BLaER1 treated with 17β-estradiol and CSF1 and Interleukin-3, amounts not matched to agents 10 nM and 100 nM (cell line): Measurements from ENCODE around the gene RAB10.

Experiments
- H3K27ac ChIP-seq, 11 experiments: shearing (Covaris generic); formaldehyde crosslinking; 2 replicates each; pipeline ENCODE4 v1.8.1; 2022
- H3K27me3 ChIP-seq, 11 experiments: shearing (Covaris generic); formaldehyde crosslinking; 2 replicates each; pipeline ENCODE4 v1.8.1; 2022
- H3K36me3 ChIP-seq, 11 experiments: shearing (Covaris generic); formaldehyde crosslinking; 2 replicates each; pipeline ENCODE4 v1.8.1; 2022
- H3K4me1 ChIP-seq, 10 experiments: shearing (Covaris generic); formaldehyde crosslinking; 2 replicates each; pipeline ENCODE4 v1.8.1; 2022
- H3K4me2 ChIP-seq, 11 experiments: shearing (Covaris generic); formaldehyde crosslinking; 2 replicates each; pipeline ENCODE4 v1.8.1; 2022
- H3K4me3 ChIP-seq, 10 experiments: shearing (Covaris generic); formaldehyde crosslinking; 2 replicates each; pipeline ENCODE4 v1.8.1; 2022
- H3K9ac ChIP-seq, 11 experiments: shearing (Covaris generic); formaldehyde crosslinking; 2 replicates each; pipeline ENCODE4 v1.8.1; 2022
- H3K9me3 ChIP-seq, 11 experiments: shearing (Covaris generic); formaldehyde crosslinking; replicated peaks in 1 of 11; 2 replicates each; pipeline ENCODE4 v1.8.1; 2022
- H4K20me1 ChIP-seq, 11 experiments: shearing (Covaris generic); formaldehyde crosslinking; 2 replicates each; pipeline ENCODE4 v1.8.1; 2022
- Cebpa-rat ChIP-seq, 11 experiments: shearing (Covaris generic); IDR thresholded peaks; 2 replicates each; pipeline ENCODE4 v1.8.1; 2022

The RAB10 gene

GRCh38 chr2:26169226-26169625 is 135.3 kb downstream of the RAB10 start:
- Histone ChIP-seq H3K27ac (no peak overlapping the region), H3K4me1 (peaks cover 0 to 4% (median 0%) of the 10 kb centered on the region in 10 experiments; a peak in 3 of 20 replicates), H3K4me3 (no peak overlapping the region), H3K9me3 (peaks cover 0 to 10% (median 0%) of the 10 kb centered on the region in 11 experiments; a peak in 3 of 22 replicates), H3K9ac (no peak overlapping the region), H3K27me3 (peaks cover 27 to 49% (median 44%) of the 10 kb centered on the region in 11 experiments), H3K4me2 (no peak overlapping the region), H4K20me1 (peaks cover 0 to 15% (median 0%) of the 10 kb centered on the region in 11 experiments; a peak in 4 of 22 replicates), H3K36me3 (no peaks in the 10 kb centered on the region)
- TF ChIP-seq Cebpa-rat (IDR thresholded peaks at IDR 0.05) = no peak

DNA sequence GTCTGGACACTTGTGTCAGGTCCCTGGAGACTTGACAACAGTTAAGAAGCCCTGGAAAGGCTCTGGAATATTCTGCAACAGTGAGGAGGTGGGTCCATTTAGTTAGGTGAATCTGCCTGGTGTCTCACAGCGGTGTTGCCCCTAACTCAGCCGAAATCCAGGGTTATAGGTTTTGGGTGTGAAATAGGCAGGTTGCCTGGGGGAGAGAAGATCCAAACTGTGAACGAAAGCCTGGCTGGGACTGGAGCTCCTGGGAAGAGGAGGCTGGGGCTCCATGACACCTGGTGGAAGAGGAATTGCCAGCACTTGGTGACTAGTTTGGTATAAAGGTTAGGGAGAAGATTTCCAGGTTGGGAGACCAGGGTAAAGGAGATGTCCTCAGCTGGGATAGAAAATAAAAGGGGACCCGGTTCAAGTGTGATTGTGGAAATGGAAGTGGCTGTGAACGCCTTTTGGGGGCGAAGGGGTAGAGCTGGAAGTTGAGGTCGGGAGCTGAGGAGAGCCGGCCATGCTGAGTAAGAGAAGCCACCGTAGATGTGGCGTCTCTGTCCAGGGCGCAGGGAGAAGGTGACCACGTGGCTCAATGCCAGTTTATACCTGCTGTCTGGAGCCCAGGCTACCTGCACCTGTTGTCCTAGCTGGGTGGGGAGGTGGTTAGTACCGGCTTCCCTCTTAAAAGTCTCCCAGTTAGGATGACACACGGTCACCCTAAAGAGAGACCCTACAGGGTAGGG is 136.0 kb downstream of the RAB10 start:
- Histone ChIP-seq H3K27me3 (peaks cover 33 to 55% (median 50%) of the 10 kb centered on the region in 11 experiments), H3K4me1 (peaks cover 0 to 4% (median 0%) of the 10 kb centered on the region in 10 experiments; a peak in 3 of 20 replicates), H3K4me3 (no peak overlapping the region), H3K27ac (no peak overlapping the region), H3K4me2 (no peak overlapping the region), H4K20me1 (peaks cover 0 to 21% (median 0%) of the 10 kb centered on the region in 11 experiments; a peak in 4 of 22 replicates), H3K9ac (no peak overlapping the region), H3K36me3 (no peaks in the 10 kb centered on the region), H3K9me3 (peaks cover 0 to 10% (median 0%) of the 10 kb centered on the region in 11 experiments; a peak in 3 of 22 replicates)
- TF ChIP-seq Cebpa-rat (IDR thresholded peaks at IDR 0.05) = no peak

DNA sequence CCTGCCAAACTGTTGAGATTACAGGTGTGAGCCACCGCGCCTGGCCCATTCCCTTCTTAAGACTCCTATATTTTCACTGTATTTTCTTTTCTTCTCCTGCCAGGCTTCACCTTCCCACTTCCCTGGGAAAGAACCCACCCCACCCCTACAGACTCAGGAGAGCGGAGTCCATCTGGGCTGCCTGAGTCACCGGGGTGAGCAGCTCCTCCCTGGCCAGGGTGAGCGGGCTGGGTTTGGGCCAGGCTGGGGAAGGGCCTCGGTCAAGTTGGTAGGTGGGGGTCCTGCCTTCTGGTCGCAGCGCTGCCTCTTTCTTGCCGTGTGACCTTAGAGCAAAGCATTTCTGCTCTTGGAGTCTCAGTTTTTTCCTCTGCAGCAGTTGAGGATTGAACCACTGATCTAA is 136.9 kb downstream of the RAB10 start:
- Histone ChIP-seq H3K36me3 (no peaks in the 10 kb centered on the region), H3K27me3 (peaks cover 43 to 65% (median 59%) of the 10 kb centered on the region in 11 experiments), H3K9ac (no peak overlapping the region), H4K20me1 (peaks cover 0 to 28% (median 0%) of the 10 kb centered on the region in 11 experiments; a peak in 8 of 22 replicates), H3K9me3 (peaks cover 0 to 10% (median 0%) of the 10 kb centered on the region in 11 experiments; a peak in 3 of 22 replicates), H3K4me3 (no peak overlapping the region), H3K27ac (no peak overlapping the region), H3K4me2 (no peak overlapping the region), H3K4me1 (peaks cover 0 to 4% (median 0%) of the 10 kb centered on the region in 10 experiments; a peak in 3 of 20 replicates)
- TF ChIP-seq Cebpa-rat (IDR thresholded peaks at IDR 0.05) = no peak

- Histone ChIP-seq H3K4me2 (peak overlapping the region in 2 of 11 experiments; percentile 28 to 42; a peak in 4 of 22 replicates), H3K4me3 (peak overlapping the region in 1 of 10 experiments; percentile 46; a peak in 3 of 20 replicates)
Observed at GRCh38 chr2:26172189-26172870, 138.4 kb downstream of the RAB10 start.

DNA sequence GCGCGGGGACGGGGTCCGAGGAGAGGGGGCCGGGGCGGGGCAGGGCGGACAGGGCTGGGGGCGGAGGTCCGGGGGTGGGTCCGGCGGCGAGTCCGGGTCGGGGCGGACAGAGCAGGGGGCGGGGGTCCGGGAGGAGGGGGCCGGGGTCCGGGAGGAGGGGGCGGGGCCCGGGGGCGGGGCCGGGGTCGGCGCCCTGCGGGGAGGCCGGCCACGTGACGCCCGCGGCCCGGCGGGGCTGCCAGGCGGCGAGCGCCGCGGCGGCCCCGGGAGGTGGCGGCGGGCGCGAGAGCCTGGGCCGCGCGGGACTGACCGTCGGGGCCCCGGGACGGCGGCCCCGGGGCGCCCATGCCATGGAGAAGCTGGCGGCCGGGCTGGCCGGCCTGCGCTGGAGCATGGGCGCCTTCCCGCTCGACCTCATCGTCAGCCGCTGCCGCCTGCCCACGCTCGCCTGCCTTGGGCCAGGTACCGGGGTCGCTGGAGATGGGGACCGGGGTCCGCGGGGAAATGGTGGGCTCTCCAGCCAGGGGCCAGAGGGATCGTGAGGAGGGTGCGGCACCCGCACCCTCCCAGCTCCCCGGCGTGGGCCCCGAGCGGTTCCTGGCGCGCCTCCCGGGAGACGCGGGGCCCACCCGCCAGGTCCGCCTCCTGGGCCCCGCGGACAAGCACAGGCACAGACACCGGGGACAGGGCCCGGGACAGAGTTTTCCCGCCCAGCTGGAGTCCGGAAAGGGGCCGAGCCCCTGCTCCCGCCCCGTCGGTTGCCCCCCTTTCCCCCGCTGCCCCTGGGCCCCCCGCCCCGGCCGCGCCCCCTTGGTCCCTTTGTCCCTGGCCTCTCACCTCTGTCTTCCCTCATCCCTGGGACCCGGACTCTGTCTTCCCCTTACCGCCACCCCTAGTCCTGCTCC is 139.2 kb downstream of the RAB10 start, which contains the start of gene GAREM2:
GAREM2 (plus strand) TSS at position 218 of the 905 bp plus-strand sequence; CDS start at position 351, 133 bp downstream.
- Histone ChIP-seq H3K4me1 (peaks cover 0 to 4% (median 0%) of the 10 kb centered on the region in 10 experiments; a peak in 3 of 20 replicates), H3K4me2 (peak within 1 kb of the TSS; percentile 87 to 97 (median 93)), H3K4me3 (peak within 1 kb of the TSS; percentile 49 to 69 (median 60)), H3K9ac (peak within 1 kb of the TSS; percentile 49 to 79 (median 69); a peak in 21 of 22 replicates), H3K36me3 (no peaks in the 10 kb centered on the region), H3K27me3 (peaks cover 53 to 88% (median 81%) of the 10 kb centered on the region in 11 experiments), H3K9me3 (peaks cover 0 to 10% (median 0%) of the 10 kb centered on the region in 11 experiments; a peak in 3 of 22 replicates), H3K27ac (no peak within 1 kb of the TSS), H4K20me1 (peaks cover 0 to 34% (median 0%) of the 10 kb centered on the region in 11 experiments; a peak in 8 of 22 replicates)
- no peak for TF ChIP-seq Cebpa-rat (IDR thresholded peaks at IDR 0.05)

More at GRCh38 chr2:26172189-26172870, 138.4 kb downstream of the RAB10 start:
- Histone ChIP-seq H3K27me3 (peaks cover 46 to 80% (median 73%) of the 10 kb centered on the region in 11 experiments), H3K27ac (no peak overlapping the region), H3K36me3 (no peaks in the 10 kb centered on the region), H3K4me1 (peaks cover 0 to 4% (median 0%) of the 10 kb centered on the region in 10 experiments; a peak in 3 of 20 replicates), H4K20me1 (peaks cover 0 to 34% (median 0%) of the 10 kb centered on the region in 11 experiments; a peak in 8 of 22 replicates), H3K9ac (no peak overlapping the region), H3K9me3 (peaks cover 0 to 10% (median 0%) of the 10 kb centered on the region in 11 experiments; a peak in 3 of 22 replicates)
- no peak for TF ChIP-seq Cebpa-rat (IDR thresholded peaks at IDR 0.05)

DNA sequence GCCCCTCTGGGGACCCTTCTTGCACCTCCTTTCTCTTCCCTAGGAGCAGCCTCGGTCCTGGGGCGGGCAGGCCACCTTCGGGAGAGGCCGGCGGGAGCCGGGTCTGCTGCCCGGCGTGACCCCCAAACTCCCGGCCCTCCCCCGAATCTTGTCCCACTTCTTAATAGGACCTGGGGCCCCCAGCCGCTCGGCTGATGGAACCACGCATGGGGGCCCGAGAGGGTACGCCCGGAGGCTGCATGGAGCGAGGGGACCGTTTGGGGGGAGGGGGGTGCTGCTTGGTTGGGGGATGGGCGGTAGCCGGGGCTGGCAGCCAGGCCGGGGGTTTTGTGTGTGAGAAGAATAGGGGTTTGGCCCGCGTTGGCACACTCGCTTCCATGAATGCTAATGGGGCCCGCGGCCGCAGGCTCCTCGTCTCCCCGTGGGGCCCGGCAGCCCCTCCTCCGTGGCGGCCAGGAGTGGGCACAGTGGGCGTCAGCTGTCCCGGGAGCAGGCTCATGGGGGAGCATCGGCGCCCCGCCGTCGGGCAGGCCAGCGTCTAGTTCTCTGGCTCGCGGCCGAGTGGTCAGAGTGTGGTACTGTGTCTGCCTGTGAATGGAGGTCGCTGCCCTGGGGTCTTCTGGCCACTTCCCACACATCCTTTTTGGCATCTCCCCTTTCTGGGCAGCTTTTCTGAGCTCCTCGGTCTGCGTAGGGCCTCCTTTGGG is 140.0 kb downstream of the RAB10 start:
- Histone ChIP-seq H3K4me2 (peak overlapping the region in 6 of 11 experiments; percentile 92 to 97 (median 95); a peak in 3 of 22 replicates), H3K4me3 (peak overlapping the region in 2 of 10 experiments; percentile 66 to 69; a peak in 2 of 20 replicates), H4K20me1 (peaks cover 0 to 34% (median 0%) of the 10 kb centered on the region in 11 experiments; a peak in 8 of 22 replicates), H3K27me3 (peaks cover 61 to 96% (median 89%) of the 10 kb centered on the region in 11 experiments), H3K27ac (no peak overlapping the region), H3K36me3 (no peaks in the 10 kb centered on the region), H3K9ac (no peak overlapping the region), H3K4me1 (peaks cover 0 to 8% (median under 1%) of the 10 kb centered on the region in 10 experiments; a peak in 10 of 20 replicates), H3K9me3 (peaks cover 0 to 10% (median 0%) of the 10 kb centered on the region in 11 experiments; a peak in 3 of 22 replicates)
- TF ChIP-seq Cebpa-rat (IDR thresholded peaks at IDR 0.05) = no peak

GRCh38 chr2:26174691-26175465 is 141.0 kb downstream of the RAB10 start:
- no peak overlapping the region for H3K4me2 ChIP-seq
- H3K9ac ChIP-seq = no peak overlapping the region
- H3K4me3 ChIP-seq = no peak overlapping the region

More at GRCh38 chr2:26174691-26175465, 141.0 kb downstream of the RAB10 start:
- H3K27me3 ChIP-seq = peaks cover 68 to 98% (median 95%) of the 10 kb centered on the region in 11 experiments
- H3K4me1 ChIP-seq = peaks cover 6 to 17% (median 10%) of the 10 kb centered on the region in 10 experiments; a peak in 18 of 20 replicates
- peaks cover 0 to 25% (median 0%) of the 10 kb centered on the region in 11 experiments; a peak in 8 of 22 replicates for H4K20me1 ChIP-seq
- H3K36me3 ChIP-seq = no peaks in the 10 kb centered on the region
- no peak overlapping the region for H3K27ac ChIP-seq
- TF ChIP-seq Cebpa-rat (IDR thresholded peaks at IDR 0.05) = no peak
- H3K9me3 ChIP-seq = peaks cover 0 to 10% (median 0%) of the 10 kb centered on the region in 11 experiments; a peak in 3 of 22 replicates
